GM18870 (cell line): Measurements from ENCODE around the gene GPR142.

Source experiments
- ATAC-seq: cut with Tn5 transposase; IDR thresholded peaks from one replicate; pipeline ENCODE4 v1.9.1; 2021; ENCODE audit warnings: moderate library complexity; ENCODE audit not compliant: unreplicated experiment

The GPR142 gene

DNA sequence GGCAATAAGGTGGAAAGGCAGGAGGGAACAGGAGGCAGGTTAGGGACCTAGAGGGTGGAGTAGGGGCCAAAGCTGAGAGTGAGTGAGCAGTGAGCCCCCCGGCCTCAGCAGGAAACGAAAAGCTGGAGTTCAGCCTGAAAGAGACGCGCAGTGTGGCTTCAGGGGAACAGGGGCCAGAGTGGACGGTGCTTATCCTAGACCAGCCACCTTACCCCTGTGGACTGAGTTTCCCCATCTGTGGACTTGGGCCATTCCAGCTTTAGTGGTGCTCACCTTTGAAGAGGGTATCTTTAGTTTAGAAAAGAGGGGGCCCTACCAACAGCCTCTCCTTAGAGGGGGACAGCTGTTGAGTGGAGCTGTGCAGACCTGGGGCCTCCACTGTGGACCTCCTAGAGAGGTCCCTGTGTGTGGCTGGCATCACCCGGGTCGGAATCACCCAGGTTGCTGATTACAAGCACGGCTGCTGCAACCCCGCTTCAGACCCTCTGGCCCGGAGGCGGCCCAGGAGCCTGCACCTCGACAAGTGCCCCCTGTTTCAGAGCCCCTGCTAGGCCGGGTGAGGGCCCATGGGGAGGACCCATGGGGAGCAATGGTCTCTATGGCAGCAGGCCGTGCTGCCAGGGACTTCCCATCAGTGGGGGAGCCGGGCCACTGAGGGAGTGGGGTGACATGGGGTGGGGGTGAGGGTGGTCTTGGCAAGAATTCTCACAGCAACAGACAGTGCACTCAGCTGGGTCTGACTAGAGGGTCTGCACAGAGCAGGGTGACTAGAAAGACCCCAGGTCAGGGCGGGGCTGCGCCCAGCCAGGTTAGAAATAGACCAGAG, 2.6 kb downstream of the GPR142 start:
- no peak for ATAC-seq

GRCh38 chr17:74371653-74372147, 4.4 kb downstream of the GPR142 start:
- no peak for ATAC-seq

DNA sequence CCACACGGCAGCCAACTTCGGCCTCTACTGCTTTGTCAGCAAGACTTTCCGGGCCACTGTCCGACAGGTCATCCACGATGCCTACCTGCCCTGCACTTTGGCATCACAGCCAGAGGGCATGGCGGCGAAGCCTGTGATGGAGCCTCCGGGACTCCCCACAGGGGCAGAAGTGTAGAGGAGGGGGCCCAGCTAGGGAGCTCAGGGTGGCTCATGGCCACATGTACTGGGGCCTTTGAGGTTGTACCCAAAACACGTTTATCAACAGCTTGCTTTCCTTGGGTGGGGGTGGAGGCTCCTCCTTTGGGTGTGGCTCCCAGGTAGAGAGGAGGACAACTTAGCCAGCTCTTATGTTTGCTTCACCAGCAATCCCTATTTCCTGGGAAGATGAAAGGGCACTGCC, 5.1 kb downstream of the GPR142 start:
- ATAC-seq, result no peak

DNA sequence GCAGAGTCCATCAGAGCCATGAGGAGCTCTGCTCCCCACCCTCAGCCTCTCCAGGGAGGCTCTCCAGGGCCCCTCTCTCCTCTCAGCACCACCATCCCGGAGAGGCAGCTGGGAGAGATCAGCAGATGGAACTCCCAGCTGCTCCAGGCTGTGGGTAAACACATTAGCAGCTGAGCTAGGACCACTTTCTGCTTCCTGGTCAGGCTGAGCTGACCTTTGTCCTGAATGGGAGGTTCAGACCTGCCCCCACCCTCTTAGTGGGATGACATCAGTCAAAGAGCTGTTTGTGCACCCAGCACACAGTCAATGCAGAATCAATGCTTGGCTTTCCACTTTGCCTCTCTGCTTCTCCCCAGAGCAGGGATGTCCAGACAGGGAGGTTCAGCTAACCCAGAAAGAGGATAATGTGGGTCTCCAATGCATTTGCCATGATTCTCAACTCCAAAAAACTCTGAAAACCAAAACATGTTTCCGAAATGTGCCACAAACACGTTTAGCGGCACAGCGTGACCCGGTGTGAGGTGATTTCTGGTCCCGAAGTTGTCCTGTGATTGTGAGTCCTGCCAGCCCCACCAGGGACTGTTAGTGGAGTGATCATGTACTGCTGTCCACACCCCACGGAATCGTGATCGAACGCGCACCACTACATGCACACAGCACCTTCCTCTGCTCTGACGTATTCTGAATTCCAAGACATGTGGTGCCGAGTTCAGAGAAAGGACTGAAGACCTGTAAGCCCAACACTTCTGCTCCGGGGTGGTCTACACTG, 6.7 kb downstream of the GPR142 start:
- no peak for ATAC-seq

DNA sequence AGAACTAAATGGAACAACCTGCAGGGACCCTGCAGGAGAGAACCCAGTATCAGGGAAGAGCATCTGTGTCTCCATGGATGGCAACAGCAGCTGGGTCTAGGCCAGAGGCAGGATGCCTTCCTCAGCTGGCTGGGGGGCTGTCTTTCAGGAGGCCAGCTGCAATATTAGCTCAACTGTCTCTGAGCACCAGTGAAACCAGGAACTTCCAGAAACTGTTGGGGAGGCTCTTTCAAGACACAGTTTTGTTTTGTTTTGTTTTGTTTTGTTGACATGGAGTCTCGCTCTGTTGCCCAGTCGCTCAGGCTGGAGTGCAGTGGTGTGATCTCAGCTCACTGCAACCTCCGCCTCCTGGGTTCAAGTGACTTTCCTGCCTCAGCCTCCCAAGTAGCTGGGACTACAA, 7.6 kb downstream of the GPR142 start:
- ATAC-seq, result no peak

DNA sequence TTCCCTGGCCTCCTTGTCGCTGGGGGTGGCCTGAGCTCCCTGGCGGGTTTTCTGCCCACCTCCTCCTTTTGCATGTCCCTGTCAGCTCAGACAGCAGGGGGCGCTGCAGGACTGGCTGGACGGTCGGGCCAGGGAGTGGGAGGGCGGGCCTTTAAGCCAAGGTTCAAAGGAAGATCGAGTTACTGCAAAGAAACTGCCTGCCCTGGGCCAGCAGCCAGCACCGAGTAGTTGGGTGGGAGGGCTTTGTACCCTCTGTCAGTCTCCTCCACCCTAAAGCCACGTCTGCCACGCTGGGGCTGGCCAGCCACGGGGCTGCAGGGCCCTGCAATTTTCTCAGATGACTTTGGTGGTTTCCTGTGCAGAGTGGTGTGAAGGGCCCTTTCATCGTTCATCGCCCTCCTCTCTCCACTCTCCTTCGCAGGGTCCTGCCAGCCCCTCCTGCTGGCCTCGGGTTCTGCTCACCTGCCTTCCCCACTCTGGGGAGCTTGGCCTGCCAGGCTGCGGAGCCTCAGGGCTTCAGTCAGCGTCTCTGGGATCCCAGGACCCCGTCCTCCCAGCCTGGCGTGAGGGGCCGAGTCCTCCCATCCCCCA, 12.3 kb downstream of the GPR142 start:
- no peak for ATAC-seq

GRCh38 chr17:74380086-74380958, 13.0 kb downstream of the GPR142 start:
- ATAC-seq, result no peak

GRCh38 chr17:74380959-74381808, 13.9 kb downstream of the GPR142 start:
- ATAC-seq, result no peak

DNA sequence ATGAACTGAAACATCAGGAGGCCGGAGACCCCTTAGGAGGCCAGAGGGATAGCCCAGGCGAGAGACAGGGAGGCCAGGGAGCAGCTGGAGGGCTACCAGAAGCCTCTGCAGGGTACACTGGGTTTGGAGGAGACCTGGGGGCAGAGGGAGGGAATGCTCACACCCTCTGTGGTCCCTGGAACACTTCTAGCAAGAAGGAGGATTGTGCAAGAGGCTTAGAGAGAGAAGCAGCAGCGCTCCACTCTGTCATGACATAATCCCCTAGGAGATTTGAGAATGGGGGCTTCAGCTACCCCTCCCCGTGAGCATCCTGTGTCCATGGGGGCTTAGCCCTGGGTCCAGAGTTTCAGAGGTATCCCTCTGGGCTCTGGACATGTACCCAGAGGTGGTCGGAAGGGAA, 15.8 kb downstream of the GPR142 start:
- no peak for ATAC-seq

DNA sequence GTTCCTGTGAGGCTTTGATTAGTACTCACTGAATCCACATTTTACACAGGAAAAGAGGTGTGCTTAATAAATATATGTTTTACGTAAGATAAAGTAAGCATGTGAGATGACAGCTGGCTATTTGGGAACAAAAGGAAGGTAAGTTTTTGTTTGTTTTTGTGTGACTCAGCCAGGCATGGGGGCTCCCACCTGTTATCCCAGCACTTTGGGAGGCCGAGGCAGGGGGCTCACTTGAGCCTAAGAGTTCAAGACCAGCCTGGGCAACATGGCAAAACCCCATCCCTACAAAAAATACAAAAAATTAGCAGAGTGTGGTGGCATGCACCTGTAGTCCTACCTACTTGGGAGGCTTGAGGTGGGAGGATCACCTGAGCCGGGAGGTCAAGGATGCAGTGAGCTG, 17.9 kb downstream of the GPR142 start:
- no peak for ATAC-seq

DNA sequence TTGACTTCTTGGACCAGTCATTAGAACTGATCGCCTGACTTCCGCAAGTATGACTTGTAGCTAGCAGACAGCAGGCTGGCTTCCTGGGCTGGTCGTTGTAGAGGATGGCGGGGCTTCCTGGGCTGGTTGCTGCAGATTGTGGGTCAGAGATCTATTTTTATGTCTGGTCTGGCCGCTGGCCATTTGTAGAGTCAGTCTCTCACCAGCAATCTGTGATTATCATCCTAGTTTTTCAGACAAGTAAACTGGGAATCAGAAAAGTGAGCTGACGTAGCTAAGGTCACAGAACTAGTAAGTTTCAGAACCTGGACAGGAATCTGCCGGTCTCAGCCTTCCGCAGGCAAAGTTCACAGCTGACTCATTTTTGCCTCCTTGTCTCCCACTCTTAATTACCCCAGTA, 19.1 kb downstream of the GPR142 start:
- ATAC-seq, result no peak

DNA sequence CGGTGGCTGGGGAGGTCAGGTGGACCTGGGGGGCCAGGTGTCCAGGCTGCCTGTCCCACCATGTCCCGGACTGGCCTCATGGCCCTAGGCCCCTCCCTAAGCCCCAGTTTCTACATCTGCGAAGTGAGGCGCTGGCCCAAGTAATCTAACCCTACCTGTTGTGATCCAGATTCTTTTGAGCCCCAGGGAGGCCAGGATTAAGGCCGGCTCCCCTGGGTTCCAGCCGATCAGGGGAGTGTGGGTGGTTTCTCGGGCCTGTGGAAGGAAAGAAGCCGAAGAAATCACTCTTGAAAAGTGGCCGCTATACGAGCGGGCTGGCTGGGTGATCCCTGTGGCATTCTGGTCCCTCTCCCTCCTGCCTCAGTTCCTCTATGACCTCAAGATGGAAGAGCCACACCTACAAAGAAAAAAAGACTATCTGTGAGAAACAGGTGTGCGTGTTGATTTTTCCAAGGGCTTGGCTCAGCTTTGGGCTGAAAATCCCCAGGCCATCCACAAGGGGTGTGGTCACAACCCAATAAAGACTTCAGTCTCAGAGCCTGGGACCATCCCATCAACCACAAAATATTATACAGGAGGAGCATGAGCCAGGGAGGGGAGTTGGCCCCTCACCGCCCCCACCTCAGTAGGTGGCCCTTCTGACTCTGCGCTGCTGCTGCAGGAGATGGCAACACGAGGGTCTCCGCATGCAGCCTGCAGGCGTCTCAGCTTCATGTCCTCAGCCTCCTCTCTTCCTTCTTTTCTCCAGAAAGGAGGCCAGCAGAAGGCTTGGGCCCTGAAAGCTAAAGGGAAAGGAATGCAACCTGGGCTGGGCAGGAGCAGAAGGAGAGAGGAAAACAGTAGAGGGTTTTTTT, 20.3 kb downstream of the GPR142 start:
- no peak for ATAC-seq

- no peak for ATAC-seq
Observed at GRCh38 chr17:74389084-74389753, 21.9 kb downstream of the GPR142 start.

DNA sequence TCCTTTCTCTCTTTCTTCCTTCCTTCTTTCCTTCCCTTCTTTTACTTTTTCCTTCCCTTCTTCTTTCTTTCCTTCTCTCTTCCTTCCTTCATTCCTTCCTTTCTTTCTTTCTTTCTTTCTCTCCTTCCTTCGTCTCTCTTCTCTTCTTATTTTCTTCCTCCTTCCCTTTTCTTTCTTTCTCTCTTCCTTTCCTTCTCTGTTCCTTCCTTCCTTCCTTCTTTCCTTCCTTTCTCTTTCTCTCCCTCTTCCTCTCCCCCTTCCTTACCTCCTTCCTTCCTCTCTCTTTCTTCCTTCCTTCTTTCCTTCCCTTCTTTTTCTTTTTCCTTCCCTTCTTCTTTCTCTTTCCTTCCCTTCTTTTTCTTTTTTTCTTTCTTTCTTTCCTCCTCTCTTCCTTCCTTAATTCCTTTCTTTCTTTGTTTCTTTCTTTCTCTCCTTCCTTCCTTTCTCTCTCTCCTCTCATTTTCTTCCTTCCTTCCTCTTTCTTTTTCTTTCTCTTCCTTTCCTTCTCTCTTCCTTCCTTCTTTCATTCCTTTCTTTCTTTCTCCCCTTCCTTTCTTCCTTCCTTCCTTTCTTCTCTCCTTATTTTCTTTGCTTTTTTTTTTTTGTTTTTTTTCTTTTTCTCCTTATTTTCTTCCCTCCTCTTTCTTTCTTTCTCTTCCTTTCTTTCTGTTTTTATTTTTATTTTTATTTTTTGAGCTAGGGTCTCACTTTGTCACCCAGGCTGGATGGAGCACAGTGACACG, 22.8 kb downstream of the GPR142 start:
- ATAC-seq, result no peak

DNA sequence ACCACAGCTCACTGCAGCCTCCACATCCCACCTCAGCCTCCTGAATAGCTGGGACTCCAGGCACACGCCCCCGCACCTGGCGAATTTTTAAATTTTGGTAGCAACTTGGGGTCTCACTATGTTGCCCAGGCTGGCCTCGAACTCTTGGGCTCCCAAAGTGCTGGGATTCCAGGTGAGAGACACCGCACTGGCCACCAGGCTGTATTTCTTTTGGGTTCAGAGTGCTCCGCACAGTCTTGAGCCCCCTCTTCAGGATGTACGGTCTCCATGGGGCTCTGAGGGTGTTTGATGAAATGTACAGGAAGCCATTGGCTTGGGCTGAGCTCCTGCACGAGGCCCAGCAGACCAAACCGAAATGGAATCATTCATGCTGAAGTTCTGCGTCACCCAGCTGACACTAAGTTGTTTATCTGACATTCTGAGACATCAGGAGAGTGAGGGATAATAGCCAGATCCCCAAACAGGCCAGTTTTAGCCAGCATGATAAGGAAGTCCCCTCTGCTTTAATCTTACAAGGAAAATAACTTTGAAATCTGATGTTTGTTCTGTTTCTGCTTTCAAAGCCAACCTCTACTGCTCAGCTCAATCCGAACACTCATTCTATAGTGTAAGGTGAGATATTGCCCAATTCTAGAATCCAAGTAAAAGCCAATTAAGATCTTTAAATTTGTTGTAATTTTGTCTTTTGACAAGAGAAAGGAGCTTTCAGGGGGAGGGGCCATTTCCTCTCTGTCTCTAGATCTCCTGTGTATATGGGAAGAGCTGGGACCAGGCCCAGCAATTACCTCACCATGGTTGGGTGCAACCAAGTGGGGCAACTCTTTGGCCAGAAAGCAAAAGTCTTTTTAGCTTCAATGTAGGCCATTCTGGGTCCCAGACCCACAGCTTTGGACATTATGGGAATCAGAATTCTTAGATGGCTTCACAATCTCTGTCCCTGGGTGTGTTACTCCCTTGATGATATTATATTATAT, 23.7 kb downstream of the GPR142 start:
- no peak for ATAC-seq

- no peak for ATAC-seq
Observed at GRCh38 chr17:74391771-74392170, 24.5 kb downstream of the GPR142 start.

DNA sequence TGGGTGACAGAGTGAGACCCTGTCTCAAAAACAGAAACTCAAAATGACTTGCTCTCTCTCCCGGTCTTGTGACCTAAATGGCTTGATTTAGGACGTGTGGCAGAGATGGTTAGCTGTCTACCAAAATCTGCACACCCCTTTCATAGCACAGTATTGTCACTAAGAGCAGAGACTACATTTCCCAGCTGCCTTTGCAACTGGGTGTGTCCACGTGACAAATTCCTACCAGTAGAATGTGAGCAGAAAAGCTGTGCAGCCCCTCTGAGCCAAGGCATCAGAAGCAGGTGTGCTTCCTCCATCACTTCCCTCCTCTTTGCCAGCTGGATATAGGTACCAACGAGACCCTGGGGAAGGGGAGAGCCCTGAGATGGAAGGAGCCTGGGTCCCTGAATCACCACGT, 25.5 kb downstream of the GPR142 start:
- no peak for ATAC-seq
